HCT116 (cell line): ENCODE measurements around the gene CCL28.

Source experiments
- EGR1 ChIP-seq: IDR thresholded peaks from 2 replicates; pipeline ENCODE4 v1.6.1; 2012; ENCODE audit warnings: low read depth
- POLR2A ChIP-seq: IDR thresholded peaks from 2 replicates; pipeline ENCODE4 v1.7.0; 2011; ENCODE audit warnings: borderline replicate concordance; ENCODE audit not compliant: insufficient read depth, insufficient read length; ENCODE audit errors: extremely low read depth
- POLR2AphosphoS5 ChIP-seq: IDR thresholded peaks from 2 replicates; pipeline ENCODE4 v1.6.1; 2011; ENCODE audit warnings: mild to moderate bottlenecking, low read depth, low read length, moderate library complexity

- TF ChIP-seq EGR1 (no peak), POLR2AphosphoS5 (no peak), POLR2A (no peak)
Measured at GRCh38 chr5:43415935-43416802, 4.0 kb upstream of the CCL28 start.
